NCI-H2171 (cell line): ENCODE data around the gene S100PBP.

Source experiments
- DNase-seq: peaks from one replicate; lab custom pipeline; 2025; lab: John Stamatoyannopoulos, UW

The S100PBP gene

DNA sequence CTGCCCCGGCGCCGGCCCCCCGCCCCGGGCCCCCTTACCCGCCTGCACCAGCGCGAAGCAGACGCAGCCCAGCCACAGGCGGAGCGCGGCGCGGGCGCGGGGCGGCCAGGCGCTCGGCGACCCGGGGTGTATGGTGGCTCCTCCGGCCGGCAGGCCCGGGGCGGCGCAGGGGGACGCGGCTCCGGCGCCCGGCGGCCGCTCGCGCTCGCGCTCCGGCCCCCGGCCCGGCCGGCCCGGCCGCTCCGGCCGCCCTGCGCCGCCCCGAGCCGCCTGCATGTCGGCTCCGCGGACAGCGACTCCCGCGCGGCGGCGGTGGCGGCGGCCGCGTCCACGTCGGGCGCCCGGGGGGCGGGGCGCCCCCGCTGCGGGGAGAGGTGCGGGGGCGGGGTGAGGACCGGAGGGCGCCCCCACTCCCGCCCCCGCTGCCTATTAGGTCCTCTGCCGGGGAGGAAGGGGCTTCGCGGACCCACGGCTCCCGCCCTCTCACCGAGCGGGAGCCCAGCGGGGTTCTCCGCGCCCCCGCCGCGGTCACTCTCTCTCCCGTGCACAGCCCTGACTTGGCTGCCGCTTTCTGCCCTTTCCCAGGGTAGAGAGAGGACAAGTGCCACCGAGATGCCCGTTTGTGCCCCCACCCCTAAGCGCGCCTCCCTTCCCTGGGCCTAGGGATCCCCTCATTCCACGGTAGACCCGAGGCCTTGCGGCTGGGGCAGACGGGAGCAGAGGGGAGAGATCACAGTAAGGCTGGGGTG lies 53.3 kb downstream of the S100PBP start, which contains the start of gene FNDC5:
FNDC5 (minus strand) TSS at position 298 of the 749 bp plus-strand sequence.
- no peak for DNase-seq

GRCh38 chr1:32871364-32872191 lies 54.1 kb downstream of the S100PBP start:
- DNase-seq: no peak

GRCh38 chr1:32872192-32872460 lies 54.7 kb downstream of the S100PBP start:
- no peak for DNase-seq

GRCh38 chr1:32873484-32873883 lies 56.0 kb downstream of the S100PBP start:
- no peak for DNase-seq

DNA sequence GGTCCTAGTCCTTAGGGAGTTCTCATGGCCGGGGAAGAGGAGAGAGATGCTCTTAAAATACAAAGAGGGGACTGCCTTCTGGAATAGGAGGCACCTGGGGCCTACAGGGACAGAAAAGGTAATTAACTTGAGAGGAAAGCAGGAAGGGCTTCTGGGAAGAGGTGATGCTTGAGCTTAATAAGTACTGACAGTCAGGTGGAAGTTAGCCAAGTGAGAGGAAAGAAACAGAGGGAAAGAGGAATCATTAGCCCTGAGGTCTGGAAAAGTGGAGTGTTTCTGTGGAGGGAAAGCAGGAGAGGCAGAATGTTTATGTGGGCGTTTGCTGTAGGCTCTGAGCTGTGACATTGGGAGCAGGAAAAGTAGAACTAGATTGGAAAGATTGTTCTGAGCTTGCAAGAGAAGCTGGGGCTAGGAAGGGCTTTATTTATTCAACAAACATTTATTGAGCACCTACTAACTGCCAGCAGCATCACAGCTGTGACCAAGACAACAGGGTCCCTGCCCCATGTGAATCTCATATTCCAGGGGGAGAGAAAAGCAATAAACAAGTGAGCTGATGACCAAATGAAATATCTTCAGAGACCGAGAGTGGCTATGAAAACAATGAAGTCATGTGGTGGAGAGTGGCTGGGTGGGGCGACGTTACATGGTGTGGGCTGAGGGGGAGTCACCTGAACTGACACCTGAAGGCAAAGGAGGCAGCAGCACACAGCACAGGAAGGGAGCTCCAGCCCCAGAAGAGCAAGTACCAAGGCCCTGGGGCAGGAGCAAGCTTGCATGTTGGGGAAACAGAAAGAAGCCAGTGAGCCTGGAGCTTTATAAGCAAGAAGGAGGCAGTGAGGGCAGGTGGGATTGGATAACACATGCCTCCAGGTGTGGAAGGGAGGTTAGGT lies 57.7 kb downstream of the S100PBP start:
- no peak for DNase-seq

- DNase-seq: no peak
These were observed 59.1 kb downstream of the S100PBP start for GRCh38 chr1:32876341-32877210.

DNA sequence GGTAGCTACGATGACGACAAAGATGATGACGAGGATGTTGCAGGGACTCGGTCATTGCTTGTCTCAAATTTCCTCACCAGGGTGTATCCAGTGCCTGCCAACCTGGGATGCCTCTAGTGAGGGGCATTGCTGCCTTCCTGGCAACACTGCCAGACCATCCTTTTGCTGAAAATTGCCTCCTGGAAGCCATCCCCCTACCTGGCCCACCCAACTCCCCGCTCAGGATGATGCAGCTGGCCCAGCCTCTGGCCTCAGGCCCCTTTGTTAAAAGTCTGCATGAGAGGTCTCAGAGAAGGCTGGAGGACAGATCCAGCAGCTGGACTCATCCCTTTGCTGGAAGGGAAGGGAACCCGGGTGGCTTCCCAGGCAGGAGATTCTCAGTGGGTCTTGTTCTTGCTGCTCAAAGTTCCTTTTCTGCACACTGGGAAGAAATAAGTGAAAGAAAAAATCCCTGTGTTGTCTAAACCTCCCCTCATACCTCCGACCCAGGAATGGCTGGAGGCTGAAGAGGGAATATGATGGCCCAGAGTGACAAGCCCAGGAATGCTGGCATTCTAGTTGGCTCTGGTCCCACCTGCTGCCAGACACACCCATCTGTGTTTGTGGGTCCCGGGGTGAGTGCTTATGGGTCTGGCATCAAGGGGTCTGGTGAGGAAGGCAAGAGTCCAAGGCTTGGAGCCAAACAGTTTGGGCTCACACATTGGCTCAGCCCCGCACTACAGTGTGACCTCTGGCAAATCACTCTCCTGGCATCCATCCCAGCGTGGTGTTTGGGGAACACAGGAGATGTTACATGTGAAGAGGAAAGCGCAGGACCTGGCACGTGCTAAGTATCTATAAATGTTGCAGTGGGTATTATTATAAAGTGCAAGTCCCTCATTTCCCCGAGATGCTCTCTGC lies 60.0 kb downstream of the S100PBP start:
- DNase-seq: peak; percentile 56

GRCh38 chr1:32878183-32878582 lies 60.7 kb downstream of the S100PBP start:
- DNase-seq: peak; percentile 69

DNA sequence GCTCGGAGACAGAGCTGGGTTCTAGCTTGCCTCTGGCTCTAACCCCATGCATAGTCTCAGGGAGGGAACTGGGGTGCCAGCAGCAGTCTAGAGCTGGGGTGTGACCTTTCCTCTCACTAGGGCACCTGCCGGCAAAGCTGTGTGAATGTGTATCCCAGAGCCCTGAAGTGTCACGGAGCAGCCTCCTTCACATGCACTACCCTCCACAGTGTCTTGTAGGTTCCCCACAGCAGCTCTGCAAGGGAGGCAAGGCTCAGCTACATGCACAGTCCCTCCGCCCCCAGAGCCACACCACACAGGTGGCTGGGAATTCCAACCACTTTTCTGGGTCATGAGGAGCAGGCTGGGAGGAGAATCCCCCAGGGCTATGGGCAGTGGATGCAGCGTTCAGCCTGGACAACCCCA lies 61.2 kb downstream of the S100PBP start:
- no peak for DNase-seq

DNA sequence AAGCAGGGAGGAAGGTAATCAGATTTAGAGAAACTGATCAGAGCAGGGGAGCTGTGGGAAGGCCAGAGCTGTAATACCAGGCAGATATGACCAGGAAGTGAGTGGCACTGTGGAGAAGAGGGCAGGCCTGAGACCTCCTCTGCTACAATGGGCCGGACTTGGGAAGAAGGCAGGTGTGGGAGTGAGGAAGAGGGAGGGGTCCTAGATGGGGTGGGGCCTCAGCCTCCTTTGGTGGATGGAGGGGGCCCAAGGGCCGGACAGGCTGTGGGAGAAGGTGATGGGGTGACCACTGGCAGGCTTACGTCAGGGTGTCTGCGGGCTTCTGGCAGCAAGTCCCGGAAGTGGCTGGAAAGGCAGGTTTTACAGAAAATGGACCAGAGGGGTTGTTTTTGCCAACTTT lies 63.8 kb downstream of the S100PBP start:
- DNase-seq: no peak

- DNase-seq: peak; percentile 99
These were observed 64.7 kb downstream of the S100PBP start for GRCh38 chr1:32881871-32882850.

GRCh38 chr1:32883338-32884031 lies 66.0 kb downstream of the S100PBP start:
- peak; percentile 59 for DNase-seq

DNA sequence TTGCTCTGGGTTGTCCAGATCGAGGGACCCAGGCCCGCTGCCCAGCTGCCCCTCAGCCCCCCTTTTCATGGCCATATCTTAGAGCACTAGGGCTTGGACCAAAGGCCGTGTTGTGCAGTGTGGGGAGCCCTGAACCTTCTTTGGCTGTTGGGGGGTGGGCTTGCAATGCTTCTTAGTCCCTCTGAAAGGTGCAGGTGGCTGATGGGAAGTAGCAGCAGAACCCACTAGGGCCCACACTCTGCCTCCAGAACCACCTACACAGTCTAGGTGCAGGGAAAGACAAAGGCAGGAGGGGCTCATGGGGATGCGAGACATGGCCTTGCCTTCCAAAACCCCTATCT lies 66.5 kb downstream of the S100PBP start:
- no peak for DNase-seq

- DNase-seq: peak; percentile 86
These were observed 67.3 kb downstream of the S100PBP start for GRCh38 chr1:32884726-32885125.

DNA sequence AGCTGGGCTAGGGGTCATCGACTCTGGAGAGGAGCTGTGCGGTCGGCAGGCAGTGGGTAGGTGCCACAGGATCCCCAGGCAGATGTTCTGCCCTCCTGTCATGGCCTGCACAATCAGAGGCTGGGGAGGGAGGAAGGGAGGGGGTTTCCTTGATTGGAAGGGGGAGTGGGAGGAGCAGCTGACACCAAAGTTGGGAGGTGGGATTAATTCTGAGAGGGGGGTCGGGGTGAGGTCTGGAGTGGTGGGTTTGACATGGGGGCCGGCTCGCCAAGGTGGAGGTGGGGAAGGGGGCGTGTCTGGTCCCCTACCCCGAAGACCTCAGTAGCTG lies 68.2 kb downstream of the S100PBP start:
- DNase-seq: peak; percentile 69

DNA sequence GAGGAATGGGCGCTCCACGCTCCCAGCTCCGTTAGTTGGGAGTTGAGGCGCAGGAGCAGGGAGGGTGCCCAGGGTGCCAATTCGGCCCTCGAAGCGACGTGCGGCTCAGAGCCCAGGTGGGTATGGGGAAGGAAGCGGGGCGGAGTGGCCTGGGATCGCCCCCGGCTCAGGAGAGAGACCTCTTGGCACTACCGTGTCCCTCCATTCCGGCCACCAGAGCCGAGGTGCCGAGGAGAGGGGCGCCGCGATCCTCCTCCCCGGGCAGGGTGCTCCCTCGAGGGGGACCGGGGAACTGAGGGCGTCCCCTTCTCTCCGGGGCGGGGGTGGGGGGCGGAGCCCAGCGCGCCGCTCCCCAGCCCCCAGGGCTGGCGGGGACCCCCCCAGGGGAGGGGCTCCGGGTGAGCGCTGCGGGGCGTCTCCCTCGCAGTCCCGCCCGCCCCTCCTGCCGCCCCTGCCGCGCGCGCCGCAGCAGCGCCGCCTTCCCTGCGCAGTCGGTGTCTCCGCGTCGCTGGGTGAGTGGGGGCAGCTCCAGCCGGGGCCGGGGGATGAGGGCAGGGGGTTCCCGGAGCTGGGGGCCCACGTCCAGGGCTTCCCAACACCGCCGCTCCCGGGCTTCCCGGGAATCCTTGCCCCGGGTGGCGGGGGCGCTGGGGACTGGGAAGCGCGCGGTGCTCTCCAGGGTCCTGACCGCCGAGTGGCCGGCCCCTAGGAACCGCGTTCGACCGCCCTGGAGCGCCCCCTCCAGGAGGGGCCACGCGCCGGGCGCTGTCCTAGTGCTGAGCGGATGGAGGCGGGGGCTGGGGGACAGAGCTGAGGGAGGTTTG lies 68.8 kb downstream of the S100PBP start, which contains the start of gene HPCA:
HPCA (plus strand) TSS at position 488 of the 824 bp plus-strand sequence. CDS start 2,408 bp downstream, outside the sequence.
- peak; percentile 66 for DNase-seq

GRCh38 chr1:32886828-32887414 lies 69.5 kb downstream of the S100PBP start:
- no peak for DNase-seq
